ENCODE data around the gene GTF3C1. TPM values are rescaled to one million over a fixed set of nuclear protein-coding genes. Genes with fewer than 3 reads are reported as not detected.

Gene GTF3C1
- total and polyA plus RNA-seq, 2 of the 13 experiments (the other 11 are each of a cell fraction or from before 2014, with no cell fraction given) = 29.2 to 72.7 TPM

DNA sequence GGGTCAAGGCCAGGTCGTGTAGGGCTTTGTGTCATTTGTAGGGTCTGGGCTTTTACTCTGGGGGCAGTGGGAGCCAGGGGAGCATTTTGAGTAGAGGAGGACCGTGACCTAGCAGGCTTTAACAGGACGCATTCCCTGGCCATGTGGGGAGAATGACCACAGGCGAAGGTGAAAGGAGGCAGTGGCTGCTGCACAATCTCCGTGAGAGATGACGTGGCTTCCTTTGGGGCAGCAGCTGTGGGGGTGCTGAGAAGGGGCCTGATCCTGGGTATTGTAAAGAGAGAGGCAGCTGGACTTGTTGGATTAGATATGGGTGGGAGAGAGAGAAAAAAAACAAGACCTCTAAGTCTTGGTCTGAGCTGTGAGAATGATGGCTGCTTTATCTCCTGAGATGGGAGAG lies 46.3 kb upstream of the GTF3C1 start (continued):
- TF ChIP-seq, protein P1, sequence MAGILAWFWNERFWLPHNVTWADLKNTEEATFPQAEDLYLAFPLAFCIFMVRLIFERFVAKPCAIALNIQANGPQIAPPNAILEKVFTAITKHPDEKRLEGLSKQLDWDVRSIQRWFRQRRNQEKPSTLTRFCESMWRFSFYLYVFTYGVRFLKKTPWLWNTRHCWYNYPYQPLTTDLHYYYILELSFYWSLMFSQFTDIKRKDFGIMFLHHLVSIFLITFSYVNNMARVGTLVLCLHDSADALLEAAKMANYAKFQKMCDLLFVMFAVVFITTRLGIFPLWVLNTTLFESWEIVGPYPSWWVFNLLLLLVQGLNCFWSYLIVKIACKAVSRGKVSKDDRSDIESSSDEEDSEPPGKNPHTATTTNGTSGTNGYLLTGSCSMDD (CRISPR knock-in tag; IDR thresholded peaks at IDR 0.05) = no peak
- TF ChIP-seq PAX8 (CRISPR knock-in tag; IDR thresholded peaks at IDR 0.05; ENCODE audit: borderline replicate concordance) = no peak
- no peak for TF ChIP-seq U2AF2 (IDR thresholded peaks at IDR 0.05; ENCODE audit: low read depth, low read length)
- no peak for TF ChIP-seq JUND (CRISPR knock-in tag; IDR thresholded peaks at IDR 0.05)
- no peak for TF ChIP-seq TMF1 (CRISPR knock-in tag; IDR thresholded peaks at IDR 0.05; ENCODE audit: low read depth)

DNA sequence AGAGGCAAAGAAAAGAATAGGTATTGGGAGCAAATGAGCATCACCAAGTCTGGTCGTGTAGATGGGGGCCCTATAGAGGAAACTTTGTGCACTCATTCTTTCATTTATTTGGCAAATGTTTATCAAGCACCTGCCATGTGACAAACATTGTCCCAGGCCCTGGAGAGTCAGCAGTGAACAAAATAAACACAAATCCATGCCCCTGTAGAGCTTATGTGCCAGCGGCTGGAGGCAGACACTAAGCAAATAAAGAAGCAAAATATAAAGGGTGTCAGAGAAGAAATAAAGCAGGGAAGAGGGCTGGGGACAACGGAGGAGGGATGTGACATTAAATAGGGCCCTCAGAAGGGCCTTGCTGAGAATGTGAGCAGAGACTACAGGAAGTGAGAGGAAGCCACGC lies 45.8 kb upstream of the GTF3C1 start:
- no TSS peak for BruUV-seq (replicated peaks)
- Histone ChIP-seq H3K9me3 (ENCODE audit: low read length) (no peaks in the 10 kb centered on the region), H3K9ac (ENCODE audit: insufficient read depth, low read depth, low read length) (no peak overlapping the region)
- TF ChIP-seq ZBTB20 (CRISPR knock-in tag; IDR thresholded peaks at IDR 0.05; ENCODE audit: borderline replicate concordance, low read depth) (no peak), FOXM1 (CRISPR knock-in tag; IDR thresholded peaks at IDR 0.05) (no peak), ZMYM2 (CRISPR knock-in tag; IDR thresholded peaks at IDR 0.05) (no peak), ZNF446 (CRISPR knock-in tag; IDR thresholded peaks at IDR 0.05) (no peak), RORA (CRISPR knock-in tag; IDR thresholded peaks at IDR 0.05) (no peak), KLF6 (CRISPR knock-in tag; IDR thresholded peaks at IDR 0.05) (no peak), ZFP37 (CRISPR knock-in tag; IDR thresholded peaks at IDR 0.05; ENCODE audit: borderline replicate concordance) (no peak), ELF3 (CRISPR knock-in tag; IDR thresholded peaks at IDR 0.05) (no peak), HNRNPLL (IDR thresholded peaks at IDR 0.05; ENCODE audit: low read depth, low read length, poor library complexity, severe bottlenecking) (no peak), FIP1L1 (IDR thresholded peaks at IDR 0.05; ENCODE audit: borderline replicate concordance, insufficient read depth, low read depth, low read length) (no peak)
- TF ChIP-seq, protein P2, sequence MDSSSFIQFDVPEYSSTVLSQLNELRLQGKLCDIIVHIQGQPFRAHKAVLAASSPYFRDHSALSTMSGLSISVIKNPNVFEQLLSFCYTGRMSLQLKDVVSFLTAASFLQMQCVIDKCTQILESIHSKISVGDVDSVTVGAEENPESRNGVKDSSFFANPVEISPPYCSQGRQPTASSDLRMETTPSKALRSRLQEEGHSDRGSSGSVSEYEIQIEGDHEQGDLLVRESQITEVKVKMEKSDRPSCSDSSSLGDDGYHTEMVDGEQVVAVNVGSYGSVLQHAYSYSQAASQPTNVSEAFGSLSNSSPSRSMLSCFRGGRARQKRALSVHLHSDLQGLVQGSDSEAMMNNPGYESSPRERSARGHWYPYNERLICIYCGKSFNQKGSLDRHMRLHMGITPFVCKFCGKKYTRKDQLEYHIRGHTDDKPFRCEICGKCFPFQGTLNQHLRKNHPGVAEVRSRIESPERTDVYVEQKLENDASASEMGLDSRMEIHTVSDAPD (CRISPR knock-in tag; IDR thresholded peaks at IDR 0.05) = no peak
- TF ChIP-seq, protein P3, sequence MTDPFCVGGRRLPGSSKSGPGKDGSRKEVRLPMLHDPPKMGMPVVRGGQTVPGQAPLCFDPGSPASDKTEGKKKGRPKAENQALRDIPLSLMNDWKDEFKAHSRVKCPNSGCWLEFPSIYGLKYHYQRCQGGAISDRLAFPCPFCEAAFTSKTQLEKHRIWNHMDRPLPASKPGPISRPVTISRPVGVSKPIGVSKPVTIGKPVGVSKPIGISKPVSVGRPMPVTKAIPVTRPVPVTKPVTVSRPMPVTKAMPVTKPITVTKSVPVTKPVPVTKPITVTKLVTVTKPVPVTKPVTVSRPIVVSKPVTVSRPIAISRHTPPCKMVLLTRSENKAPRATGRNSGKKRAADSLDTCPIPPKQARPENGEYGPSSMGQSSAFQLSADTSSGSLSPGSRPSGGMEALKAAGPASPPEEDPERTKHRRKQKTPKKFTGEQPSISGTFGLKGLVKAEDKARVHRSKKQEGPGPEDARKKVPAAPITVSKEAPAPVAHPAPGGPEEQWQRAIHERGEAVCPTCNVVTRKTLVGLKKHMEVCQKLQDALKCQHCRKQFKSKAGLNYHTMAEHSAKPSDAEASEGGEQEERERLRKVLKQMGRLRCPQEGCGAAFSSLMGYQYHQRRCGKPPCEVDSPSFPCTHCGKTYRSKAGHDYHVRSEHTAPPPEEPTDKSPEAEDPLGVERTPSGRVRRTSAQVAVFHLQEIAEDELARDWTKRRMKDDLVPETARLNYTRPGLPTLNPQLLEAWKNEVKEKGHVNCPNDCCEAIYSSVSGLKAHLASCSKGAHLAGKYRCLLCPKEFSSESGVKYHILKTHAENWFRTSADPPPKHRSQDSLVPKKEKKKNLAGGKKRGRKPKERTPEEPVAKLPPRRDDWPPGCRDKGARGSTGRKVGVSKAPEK (CRISPR knock-in tag; IDR thresholded peaks at IDR 0.05; ENCODE audit: borderline replicate concordance) = no peak
- TF ChIP-seq, protein P4, sequence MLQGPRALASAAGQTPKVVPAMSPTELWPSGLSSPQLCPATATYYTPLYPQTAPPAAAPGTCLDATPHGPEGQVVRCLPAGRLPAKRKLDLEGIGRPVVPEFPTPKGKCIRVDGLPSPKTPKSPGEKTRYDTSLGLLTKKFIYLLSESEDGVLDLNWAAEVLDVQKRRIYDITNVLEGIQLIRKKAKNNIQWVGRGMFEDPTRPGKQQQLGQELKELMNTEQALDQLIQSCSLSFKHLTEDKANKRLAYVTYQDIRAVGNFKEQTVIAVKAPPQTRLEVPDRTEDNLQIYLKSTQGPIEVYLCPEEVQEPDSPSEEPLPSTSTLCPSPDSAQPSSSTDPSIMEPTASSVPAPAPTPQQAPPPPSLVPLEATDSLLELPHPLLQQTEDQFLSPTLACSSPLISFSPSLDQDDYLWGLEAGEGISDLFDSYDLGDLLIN (CRISPR knock-in tag; IDR thresholded peaks at IDR 0.05; ENCODE audit: borderline replicate concordance) = no peak

More for the DNA sequence above, 45.8 kb upstream of the GTF3C1 start:
- 0 out of 5 replicates have a peak, but pooled peaks cover 0 to 1% of the 10 kb centered on the region in 2 experiments for H3K36me3 ChIP-seq (replicated peaks in 1 of 2; ENCODE audit: control insufficient read depth in 1 of 2, insufficient read depth in 2 of 2, low read length in 2 of 2)
- FAIRE-seq (peak; percentile 21), DNase-seq (ENCODE audit: low spot score) (no peak), ATAC-seq (no peak)
- H3K4me1 ChIP-seq (ENCODE audit: insufficient read depth, low read length) = peaks cover 14% of the 10 kb centered on the region
- H3K4me3 ChIP-seq (replicated peaks in 1 of 3; ENCODE audit: insufficient read depth in 1 of 3, low read depth in 2 of 3, low read length in 3 of 3) = no peak overlapping the region
- CTCF ChIA-PET (ENCODE audit: low intra/inter-chr PET ratio, low total read pairs) = no interaction called here
- POLR2A ChIA-PET = interaction anchor here (0.7 to 2.5 kb wide), 3 partner anchors 16 to 392 kb away, joined by 3 to 11 read pairs (median 3); partner anchors contain the start of genes GTF3C1, KATNIP and KDM8
- no peak overlapping the region for H3K4me2 ChIP-seq (ENCODE audit: low read depth, low read length)
- in situ Hi-C loops (cut with HindIII; ENCODE audit: extremely low pct_ligation_motif_present, low pct_unique_long_range_greater_than_20kb) = no loop called here
- no peaks in the 10 kb centered on the region for H3K79me2 ChIP-seq (ENCODE audit: insufficient read depth, low read length)
- no peak overlapping the region for H2AFZ ChIP-seq (ENCODE audit: low read length)
- H3K27ac ChIP-seq (ENCODE audit: extremely low read length, insufficient read depth, low read length) = no peak overlapping the region
- no peaks in the 10 kb centered on the region for H4K20me1 ChIP-seq (ENCODE audit: insufficient read depth, low read length)
- 36% methylated on average over 4 of the region's 4 CpGs for WGBS (ENCODE audit: low lambda C conversion rate)
- H3K27me3 ChIP-seq (ENCODE audit: control insufficient read depth in 1 of 2, insufficient read depth in 2 of 2, low read length in 2 of 2) = no peaks in the 10 kb centered on the region
- intact Hi-C loops (cut with micrococcal nuclease; ENCODE audit: unreplicated experiment) = no loop called here

Measured in HepG2 (cell line).